Measurements from ENCODE around the gene LPO. TPM values are rescaled to one million over a fixed set of nuclear protein-coding genes. Genes with fewer than 3 reads are reported as not detected.

Gene LPO
- total RNA-seq, 2 experiments from 2014 or later, result not detected

- CTCF ChIA-PET, result interaction anchor here (0.6 to 2.4 kb wide), 18 partner anchors 8 to 239 kb away, joined by 3 to 12 read pairs (median 4); partner anchors contain the start of genes HSF5 and MKS1
- POLR2A ChIA-PET, result no interaction called here
Observed at GRCh38 chr17:58249270-58250133, 11.1 kb downstream of the LPO start.

- ChIA-PET POLR2A (no interaction called here), CTCF (interaction anchor here (0.8 to 2.4 kb wide), 14 partner anchors 8 to 238 kb away, joined by 3 to 12 read pairs (median 5); partner anchors contain the start of genes HSF5 and MKS1)
Observed at GRCh38 chr17:58250344-58251011, 12.1 kb downstream of the LPO start.

GRCh38 chr17:58252141-58252540 lies 13.8 kb downstream of the LPO start:
- CTCF ChIA-PET, result interaction anchor here (0.7 kb wide), 1 partner anchor 173 kb away, joined by 4 read pairs; no protein-coding TSS in a partner anchor
- POLR2A ChIA-PET, result no interaction called here

DNA sequence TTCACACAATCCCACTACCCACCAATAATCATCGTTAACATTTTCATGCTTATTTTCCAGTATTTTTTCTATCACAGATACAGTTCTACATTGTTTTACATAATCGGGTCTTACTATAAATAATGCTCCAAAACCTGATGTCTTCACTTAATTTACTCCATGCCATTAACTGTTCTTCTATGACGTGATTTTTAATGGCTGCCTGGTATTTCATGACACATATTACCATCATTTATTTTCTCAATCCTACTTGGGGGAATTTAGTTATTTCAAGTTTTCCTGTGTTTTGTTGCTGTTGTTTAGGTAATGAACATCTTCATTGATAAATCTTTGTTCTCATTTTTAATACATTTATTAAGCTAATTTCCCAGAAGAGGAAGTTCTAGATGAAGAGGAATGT lies 14.7 kb downstream of the LPO start:
- CTCF ChIA-PET, result interaction anchor here (0.7 kb wide), 1 partner anchor 172 kb away, joined by 4 read pairs; no protein-coding TSS in a partner anchor

GRCh38 chr17:58254803-58255202 lies 16.4 kb downstream of the LPO start:
- POLR2A ChIA-PET, result no interaction called here

More for the DNA sequence above, 14.7 kb downstream of the LPO start:
- POLR2A ChIA-PET, result no interaction called here

DNA sequence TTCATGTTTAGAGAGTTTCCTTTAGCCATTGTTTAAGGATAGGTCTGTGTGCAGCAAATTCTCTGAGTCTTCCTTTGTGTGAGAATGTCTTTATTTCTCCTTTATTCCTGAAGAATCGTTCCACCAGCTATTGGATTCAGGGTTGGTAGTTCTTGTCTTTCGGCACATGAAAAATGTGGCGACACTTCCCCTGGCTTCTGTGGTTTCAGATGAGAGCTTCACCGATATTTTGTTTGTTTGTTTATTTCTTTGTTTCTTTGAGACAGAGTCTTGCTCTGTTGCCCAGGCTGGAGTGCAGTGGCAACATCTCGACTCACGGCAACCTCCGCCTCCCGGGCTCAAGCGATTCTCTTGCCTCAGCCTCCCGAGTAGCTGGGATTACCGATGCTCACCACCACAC lies 23.8 kb downstream of the LPO start:
- CTCF ChIA-PET, result interaction anchor here (1.0 kb wide), 1 partner anchor 12 kb away, joined by 3 read pairs; no protein-coding TSS in a partner anchor

More at GRCh38 chr17:58254803-58255202, 16.4 kb downstream of the LPO start:
- CTCF ChIA-PET, result no interaction called here

DNA sequence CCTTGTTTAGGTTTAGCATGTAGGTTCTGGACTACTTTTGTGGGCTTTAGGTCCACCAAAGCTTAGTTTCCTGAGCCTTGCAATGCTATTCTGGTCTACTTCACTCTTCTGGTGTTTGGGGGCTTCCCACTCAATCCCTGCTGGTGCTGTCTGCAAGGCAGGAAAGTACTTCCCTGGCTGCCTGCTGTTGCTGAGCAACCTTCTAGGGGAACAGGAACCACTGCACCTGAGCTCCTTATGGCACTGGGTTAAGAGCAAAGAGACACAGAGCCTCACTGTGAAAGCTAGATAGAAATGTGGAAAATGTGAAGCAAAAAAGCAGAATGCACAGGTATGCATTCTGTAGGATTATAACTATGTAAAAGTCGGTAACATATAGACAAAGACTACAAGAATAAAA lies 25.4 kb downstream of the LPO start:
- ChIA-PET POLR2A (no interaction called here), CTCF (interaction anchor here (3.2 kb wide), 1 partner anchor 14 kb away, joined by 12 read pairs; no protein-coding TSS in a partner anchor)

More for the DNA sequence above, 23.8 kb downstream of the LPO start:
- POLR2A ChIA-PET, result no interaction called here

- ChIA-PET CTCF (interaction anchor here (3.2 kb wide), 1 partner anchor 15 kb away, joined by 12 read pairs; no protein-coding TSS in a partner anchor), POLR2A (no interaction called here)
Observed at GRCh38 chr17:58264407-58265103, 26.2 kb downstream of the LPO start.

DNA sequence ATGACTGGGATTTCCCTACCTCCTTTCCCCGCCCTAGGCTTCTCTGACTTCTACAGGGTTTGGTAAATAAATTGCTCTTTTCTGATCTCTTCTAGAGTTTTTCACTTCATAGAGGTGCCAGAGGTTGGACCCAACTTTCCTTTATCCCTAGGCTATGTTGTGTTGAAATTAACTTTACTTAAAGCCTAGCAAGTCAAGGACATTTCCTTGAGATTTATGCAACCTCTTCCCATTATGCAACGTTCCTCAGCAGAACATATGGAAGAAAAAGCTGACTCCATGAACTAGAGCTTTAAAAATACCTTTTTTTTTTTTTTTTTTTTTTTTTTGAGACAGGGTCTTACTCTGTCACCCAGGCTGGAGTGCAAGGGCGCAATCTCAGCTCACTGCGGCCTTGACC lies 26.9 kb downstream of the LPO start:
- CTCF ChIA-PET, result interaction anchor here (3.2 kb wide), 1 partner anchor 16 kb away, joined by 12 read pairs; no protein-coding TSS in a partner anchor

DNA sequence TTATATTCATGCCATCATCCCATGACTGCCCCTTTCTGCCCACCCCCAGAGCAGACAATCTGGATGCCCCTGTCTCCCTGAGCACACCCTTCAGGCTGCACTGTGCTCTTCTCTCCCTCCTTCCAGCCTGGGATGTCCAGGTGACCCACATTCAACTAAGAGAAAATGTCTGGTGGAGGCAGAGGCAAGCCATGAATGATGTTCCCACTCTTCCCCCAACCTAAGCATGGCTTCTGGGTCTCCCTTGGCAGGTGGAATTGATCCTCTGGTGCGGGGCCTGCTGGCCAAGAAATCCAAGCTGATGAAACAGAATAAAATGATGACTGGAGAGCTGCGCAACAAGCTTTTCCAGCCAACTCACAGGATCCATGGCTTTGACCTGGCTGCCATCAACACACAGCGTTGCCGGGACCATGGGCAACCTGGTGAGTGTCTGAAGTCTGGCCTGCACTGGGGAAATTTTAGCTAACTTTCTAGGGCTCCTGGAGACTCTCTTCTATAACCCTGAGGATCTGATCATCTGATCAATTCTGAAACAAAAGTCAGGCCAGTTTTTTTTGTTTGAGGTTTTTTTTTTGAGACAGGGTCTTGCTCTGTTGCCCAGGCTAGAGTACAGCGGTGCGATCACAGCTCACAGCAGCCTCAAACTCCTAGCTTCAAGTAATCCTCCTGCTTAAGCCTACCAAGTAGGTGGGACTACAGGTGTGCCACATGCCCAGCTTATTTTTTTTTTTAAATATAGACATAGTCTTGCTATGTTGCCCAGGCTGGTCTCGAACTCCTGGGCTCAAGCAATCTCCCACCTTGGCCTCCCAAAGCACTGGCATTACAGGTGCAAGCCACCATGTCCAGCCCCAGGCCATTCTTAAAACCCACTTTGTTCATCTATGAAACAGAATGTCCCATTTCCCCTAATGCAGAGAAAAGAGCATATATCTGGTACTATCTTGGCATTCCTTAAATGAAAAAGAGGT lies 27.8 kb downstream of the LPO start:
- ChIA-PET POLR2A (no interaction called here), CTCF (interaction anchor here (3.2 kb wide), 1 partner anchor 16 kb away, joined by 12 read pairs; no protein-coding TSS in a partner anchor)

More for the DNA sequence above, 26.9 kb downstream of the LPO start:
- POLR2A ChIA-PET, result no interaction called here

GRCh38 chr17:58267347-58268324 lies 29.3 kb downstream of the LPO start:
- ChIA-PET POLR2A (no interaction called here), CTCF (no interaction called here)

GRCh38 chr17:58268326-58268725 lies 29.9 kb downstream of the LPO start:
- CTCF ChIA-PET, result no interaction called here
- POLR2A ChIA-PET, result no interaction called here

DNA sequence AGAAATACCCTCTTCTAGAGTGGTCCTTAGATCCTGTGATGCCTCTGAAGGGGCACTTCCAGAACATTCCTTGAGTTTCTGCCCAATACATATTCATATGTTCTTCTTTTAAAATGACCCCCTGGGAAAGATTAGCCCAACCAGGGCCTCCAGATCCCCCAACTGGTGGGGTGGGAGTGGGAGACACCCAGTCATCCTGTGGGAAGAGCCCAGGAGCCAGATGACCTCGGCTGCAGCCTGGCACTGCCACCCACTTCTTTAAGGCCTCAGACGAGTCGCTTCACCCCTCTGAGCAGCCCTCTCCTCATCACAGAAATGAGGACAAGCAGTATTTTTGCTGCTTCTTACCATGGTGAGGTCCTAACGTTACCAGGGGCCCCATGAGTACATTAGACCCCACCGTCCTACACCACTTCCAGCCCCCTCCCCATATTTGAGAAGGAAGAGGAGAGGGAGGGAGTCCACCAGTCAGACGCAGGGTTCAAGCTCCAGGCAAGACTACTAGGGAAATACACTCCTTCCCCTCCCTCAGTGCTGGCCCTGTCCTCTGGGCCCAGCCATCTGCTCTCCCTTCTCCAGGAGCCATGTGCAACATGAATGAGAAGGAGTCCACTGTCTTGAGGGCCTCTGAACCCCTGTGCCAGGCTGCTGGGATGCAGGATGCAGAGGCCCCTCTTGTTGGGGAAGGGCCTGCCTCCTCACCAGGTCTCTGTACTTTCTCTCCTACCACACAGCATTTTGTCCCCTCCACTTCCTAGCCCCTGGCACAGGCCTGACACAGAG lies 30.6 kb downstream of the LPO start:
- ChIA-PET POLR2A (no interaction called here), CTCF (interaction anchor here (1.5 kb wide), 1 partner anchor 37 kb away, joined by 3 read pairs; no protein-coding TSS in a partner anchor)

DNA sequence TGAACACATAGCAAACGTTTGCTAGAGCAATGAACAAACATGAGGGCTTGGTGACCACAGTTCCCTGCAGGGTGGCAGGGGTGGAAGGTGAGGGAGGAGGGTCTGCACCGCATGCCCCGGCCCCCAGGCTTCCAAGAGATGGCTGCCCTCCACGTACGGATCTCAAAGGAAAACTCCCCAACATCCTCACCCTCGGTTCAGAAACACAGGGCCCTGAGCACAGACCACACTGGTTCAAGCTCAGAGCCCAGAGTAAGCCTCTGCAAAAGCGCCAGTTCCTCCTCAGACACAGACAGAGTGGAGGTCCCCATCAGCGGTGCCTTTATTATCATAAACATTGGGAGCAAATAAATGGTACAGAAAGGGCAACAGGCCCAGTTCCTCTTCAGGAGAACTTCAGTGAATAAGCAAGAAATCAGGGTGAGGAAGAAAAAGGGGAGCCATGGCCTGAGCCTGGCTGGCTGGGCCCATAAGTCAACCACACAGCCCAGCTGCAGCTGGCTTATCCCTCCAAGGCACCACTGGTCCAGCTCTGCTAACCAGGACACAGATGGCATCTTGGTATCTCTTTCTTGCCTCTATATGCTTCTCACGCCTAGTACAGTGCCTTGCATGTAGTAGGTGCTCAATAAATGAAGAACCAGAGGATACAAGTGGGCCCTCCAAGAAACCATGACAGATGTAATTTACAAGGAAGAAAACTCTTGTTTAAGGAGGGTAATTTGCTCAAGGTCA lies 31.3 kb downstream of the LPO start:
- ChIA-PET CTCF (interaction anchor here (1.5 kb wide), 1 partner anchor 36 kb away, joined by 3 read pairs; no protein-coding TSS in a partner anchor), POLR2A (no interaction called here)

DNA sequence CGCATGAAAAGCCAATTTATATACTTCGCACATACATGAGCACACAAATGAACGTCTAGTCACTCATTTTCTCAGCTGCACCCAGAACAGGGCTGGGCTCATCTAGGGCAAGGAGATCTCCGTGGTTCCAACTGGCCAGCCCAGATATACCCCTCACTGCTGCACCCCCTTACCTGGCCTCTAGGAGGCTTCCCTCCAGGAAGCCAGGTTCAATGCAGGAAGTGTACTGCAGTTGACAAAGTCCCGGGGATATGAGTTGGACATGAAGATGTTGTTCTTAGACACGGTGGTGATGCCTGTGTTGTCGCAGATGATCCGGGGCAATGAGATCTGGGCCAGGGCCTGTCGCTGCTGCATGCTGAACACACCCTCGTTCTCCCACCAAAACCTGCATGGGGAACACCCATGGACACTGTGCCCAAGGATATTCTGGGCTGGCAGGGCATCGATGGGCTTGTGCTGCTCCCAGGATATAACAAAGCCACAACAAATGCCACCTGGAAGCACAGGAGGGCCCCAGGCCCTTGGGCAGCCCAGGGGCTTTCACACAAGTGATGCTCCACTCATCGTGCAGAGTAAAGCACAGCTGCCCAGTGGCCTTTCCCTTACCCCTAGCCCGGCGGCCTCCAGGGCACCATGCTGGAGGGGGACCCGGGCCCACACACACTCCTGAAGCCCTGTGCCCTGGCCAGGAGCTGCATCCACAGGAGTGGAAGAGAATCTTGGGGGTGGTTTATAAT lies 32.3 kb downstream of the LPO start:
- ChIA-PET POLR2A (no interaction called here), CTCF (no interaction called here)
